Stimulated activated CD4-positive, alpha-beta T cell treated with anti-CD3 and anti-CD28 coated beads, Interleukin-1b, Interleukin-23, amount 100 ng/mL, for 24 hours (primary cell): ENCODE measurements around the gene SLN.

Experiments
- DNase-seq, 4 experiments: peaks; one replicate each; pipeline ENCODE4 v3.0.0-alpha.2; 2020; ENCODE audit warnings: low read depth in 4 of 4, low spot score in 1 of 4

Gene SLN

DNA sequence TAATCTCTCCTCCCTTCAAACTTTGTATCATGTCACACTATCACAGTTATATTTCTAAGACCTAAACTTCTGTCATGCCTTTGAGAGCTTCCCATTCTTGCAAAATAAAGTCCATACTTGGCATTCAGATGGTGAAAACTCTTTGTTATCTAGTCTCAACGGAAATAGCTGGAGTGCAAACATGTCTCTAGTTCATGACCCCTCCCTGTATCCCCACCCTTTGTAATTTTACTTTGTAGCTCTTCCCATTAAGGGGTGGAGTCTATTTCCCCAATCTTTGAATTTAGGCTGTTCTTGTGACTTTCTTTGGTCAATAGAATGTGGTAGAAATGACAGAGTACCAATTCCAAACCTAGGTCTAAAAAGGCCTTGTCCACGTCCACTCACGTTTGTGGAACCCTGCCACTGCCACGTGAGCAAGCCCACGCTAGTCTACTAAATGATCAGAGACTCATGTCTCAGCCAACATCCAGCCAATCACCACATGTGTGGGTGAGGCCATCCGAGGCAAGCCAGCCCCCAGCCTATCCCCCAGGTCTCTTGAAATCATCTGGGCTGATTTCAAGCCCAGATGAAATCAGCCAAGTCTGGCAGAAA lies 23.4 kb downstream of the SLN start:
- no peak for DNase-seq

DNA sequence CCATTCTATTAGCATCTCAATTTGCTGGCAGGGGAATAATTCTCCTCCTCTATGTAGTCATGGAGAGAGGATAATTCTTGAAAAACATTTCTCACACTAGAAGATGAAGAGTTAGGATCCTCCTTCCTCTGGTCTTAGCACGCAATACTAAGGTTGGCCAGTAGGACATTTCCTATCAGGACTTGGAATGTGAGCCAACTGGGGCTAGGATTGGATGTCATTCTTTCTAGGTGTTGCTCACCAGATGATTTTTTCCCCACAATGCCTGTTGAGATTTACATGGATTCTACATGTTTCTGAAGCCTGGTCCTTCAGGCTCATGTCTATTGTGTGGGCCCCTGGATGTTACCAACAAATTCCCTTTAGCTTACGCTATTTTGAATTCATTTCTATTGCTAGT lies 28.0 kb downstream of the SLN start:
- no peak for DNase-seq

DNA sequence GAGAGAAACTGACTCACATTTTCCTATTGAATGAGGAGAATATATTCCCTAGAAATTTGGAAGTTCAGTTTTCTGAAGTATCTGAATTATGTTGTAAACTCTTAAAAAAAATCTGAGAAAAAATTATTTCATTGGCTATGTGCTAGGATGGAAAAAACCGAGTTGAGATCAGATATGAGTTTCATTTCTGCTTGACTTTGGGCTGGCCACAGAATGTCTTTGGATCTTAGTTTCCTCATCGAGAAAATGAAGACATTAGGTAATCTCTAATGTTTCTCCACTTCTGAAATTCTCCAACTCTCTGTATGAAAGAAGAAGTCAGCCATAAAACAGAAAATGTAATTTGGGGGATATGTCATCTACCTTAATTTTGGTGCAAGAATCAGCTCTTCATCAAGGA lies 28.8 kb downstream of the SLN start:
- DNase-seq = no peak

DNA sequence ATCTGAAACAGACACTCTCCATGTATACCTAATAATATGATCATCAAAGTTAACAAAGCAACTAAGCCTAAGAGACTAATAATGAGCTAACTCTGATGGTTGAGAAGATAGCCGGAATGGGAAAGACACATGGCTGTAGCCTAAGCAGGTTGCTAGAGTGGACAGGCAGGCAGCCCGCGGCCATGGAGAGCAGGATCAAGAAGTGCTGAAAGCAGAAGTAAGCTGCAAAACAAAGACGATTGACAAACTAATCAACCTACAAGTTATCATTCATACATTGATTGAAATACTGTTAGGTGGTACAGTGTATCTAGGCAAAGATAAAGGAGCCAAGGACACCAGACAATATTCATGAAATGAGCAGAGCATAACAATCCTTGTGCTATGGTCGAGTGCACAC lies 29.3 kb downstream of the SLN start:
- no peak for DNase-seq

DNA sequence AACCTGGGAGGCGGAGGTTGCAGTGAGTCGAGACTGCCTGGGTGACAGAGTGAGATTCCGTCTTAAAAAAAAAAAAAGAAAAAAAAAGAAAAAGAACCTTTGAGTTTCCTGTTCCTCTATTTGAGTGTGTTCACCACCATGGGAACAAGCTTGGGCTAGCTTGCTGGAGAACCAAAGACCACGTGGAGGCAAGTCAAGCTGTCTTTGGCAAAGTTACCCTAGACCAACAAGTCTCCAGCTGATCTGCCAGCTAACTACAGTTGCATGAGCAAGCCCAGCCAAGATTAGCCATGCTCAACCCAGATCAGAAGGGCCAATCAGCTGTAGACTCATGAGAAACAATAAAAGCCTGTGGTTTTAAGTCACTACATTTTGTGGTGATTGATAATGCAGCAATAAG lies 29.7 kb downstream of the SLN start:
- no peak for DNase-seq

DNA sequence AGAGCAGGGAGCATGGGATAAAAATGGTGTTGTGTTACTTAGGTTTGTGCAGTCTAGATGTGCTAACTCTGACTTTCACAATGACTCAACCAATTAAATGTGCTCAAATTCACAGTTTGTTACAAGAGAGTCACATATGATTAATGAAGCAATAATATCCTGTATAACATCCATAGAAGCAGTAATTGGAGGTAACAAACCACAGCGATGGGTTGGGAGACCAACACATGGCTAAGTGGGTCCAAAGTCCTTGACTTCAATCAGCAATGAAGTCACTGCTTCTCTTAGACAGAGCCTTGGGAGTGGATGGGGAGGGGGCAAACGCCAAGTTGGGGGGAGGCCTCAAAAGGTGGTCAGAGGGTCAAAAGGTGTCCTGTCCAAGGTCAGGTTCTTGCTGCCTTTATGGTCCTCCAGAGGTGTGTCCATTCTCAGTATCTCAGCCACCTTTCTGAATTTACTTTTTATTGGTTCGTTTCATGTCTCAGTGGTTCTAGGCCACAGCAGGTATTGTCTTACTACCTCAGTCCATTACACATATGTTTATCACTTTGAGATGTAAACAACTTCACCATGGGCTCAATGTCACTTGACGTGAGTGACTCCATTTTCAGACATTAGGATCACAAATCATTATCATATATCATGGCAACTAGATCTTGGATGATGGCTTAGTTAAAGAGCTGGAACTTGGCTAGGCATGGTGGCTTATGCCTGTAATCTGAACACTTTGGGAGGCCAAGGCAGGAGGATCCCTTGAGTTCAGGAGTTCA lies 32.4 kb downstream of the SLN start:
- no peak for DNase-seq

DNA sequence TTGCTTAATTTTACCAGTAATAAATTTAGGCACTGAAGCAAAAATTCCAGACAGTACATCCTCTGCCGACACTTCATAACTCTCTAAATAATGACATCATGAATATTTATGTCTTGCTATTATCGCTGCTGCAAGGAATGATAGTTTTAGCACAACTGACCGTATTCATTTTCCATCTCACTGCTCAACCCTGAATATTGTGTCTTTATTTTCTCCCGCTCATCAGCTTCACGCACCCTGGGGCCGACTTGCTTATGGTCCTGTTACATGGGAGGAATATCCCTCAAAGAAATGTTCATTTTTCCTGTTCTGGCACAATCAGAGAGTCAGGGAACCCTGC lies 33.3 kb downstream of the SLN start:
- DNase-seq = no peak

DNA sequence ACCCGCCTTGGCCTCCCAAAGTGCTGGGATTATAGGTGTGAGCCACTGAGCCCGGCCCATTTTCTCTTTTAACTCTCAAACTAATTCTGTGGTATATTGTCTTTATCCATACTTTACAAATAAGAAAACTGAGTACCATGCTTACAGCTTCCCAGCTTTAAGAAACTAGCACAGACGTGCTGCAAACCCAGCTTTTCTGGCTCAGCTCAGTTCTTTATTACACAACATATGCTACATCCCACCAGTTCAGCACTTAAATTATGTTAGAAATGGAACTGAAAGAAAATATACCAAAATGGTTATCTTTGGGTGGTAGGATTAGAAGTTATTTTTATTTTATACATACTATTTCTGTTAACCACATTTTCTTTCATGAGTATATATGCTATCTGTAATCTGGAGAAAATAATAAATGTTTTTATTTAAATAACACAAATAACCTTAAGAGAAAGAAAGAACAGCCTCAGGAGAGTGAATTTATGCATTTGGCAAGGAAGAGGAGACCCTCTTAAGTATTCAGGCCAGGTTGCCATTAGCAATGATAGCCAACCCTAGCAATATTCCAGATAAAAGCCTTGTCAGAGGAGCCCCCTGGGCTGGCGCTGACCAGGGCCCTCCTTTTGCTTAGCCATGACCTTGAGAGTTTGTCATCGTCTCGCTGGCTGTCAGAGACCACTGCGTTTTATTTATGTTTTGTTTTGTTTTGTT lies 33.8 kb downstream of the SLN start:
- no peak for DNase-seq

DNA sequence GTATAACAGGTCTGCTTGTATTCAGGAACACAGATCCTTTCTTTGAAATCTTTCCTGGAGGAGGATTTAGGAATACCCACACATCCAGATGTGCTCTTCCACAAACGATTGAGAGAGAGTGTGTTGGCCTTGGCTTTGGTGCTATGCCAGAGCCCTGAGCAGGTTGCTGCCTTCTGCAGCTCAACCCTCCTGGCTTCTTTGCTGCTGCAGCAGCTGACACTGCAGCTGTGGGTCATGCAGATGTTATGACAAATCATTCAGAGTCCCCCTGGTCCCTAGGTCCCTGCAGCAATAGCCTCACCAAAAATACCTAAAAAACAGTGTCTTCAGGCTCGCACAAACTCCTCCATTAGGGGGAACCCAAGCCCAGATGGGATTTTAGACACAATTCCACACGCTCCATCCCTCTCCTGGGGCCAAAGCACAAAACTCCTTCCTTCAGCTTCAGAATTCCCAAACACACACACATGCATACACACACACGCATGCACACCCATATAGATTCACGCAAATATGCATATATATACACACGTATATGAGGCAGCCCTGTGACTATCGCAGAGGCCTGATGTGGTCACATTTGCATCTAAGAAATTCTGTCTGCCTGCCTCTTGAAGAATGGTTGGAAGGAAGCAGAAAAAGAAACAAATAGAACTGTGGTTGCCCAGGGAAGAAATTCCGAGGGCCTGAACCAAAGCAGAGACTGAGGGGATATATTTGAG lies 35.4 kb downstream of the SLN start:
- DNase-seq = no peak

DNA sequence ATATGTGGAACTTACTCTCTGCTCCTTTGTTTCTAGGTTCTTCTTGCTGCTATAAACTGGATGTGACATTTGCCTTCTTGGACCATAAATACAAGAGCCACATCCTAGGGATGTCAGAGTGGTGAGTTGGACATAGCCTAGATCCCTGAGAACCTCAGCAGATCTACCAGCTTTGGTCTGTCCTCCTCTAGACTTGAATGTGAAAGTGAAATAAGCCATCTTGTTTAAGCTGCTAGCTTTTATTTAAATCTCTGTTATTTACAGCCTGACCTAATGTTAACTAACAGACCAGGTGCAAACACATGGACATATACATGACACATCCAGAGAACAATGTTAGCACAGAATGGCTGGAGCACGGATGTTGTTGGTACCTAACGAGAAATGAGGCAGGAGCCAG lies 36.0 kb downstream of the SLN start:
- no peak for DNase-seq

DNA sequence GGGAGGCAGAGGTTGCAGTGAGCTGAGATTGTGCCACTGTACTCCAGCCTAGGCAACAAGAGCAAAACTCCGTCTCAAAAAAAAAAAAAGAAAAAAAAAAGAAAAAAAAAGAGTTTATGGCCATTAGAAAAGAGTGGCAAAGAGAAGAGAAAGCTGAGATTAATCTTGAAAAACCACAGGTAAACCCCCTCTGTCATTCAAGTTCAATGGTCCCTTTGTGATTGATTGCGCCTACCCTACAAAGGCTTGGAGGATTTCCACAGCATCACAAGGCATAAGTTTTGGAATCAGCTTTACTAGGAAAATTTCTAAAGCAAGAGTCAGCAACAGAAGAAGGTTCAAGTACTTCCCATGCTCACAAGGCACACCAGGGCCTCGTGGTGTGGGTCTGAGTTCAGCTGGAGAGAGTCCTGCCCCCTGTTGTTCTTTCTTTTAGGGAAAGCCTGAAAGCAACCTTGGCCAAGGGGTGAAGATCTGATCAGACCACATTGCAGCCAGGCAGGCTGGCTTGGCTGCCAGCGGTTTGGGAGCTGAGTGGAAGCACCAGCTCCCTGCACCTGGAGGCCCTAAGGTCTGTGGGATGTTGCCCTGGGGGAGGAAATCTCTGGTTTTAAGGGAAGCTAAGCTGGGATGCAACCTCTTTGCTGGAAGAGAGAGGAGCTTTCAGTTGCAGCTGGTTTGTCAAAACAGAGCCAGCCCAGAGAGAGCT lies 41.8 kb downstream of the SLN start:
- no peak for DNase-seq

DNA sequence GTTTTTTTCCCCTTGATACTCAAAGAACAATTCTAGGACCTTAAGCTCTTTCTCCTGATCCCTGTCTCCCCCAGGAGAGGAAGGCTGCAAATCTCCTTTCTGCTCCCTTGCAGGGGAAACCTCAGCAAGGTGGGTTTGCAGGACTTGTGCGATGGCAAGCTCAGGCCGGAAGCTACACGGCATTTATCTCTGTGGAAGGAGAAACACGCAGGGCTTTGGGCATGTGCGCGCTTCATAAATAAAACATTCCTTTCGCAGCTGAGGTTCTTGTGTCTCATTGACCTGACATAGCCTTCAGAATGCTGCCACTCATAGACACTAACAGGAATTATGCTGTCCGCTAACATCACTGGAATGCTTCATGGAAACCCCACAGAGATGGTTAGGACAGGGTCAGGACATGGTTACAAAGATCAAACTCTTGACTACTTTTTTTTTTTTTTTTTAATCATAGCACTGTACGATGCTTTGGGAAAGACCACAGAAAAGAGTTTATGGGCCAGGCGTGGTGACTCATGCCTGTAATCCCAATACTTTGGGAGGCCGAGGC lies 42.6 kb downstream of the SLN start:
- no peak for DNase-seq

DNA sequence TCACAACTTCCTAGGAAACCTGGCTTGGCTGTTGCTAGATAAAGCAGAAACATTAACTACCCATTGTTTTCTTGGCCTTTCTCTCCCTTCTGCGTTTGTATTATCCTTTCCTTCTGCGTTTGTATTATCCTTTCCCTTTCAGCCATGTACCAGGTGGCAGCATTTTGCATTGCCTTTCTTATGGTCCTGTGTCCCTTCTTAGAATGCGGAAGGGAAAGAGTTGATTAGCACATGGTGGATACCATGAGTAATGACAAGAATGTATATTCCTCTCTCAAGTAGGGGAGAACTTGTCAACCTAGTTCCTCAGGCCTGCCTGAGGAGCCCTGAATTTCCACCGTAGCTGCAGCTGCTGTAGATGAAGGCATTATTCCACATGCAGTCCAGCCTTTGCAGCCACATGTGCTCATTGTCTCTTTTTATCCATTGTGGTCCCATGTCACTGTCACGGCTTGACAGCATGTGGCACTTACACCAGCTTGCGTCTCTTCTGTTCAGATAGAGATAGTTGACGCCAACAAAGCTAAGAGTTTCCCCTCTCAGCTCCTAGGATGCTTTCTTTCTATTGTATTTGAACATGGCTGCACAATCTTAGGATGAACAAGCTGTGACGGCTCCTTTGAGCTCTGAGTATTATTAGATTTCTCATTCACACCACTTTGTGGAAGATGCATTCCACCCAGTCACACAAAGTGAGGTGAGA lies 44.8 kb downstream of the SLN start:
- no peak for DNase-seq

DNA sequence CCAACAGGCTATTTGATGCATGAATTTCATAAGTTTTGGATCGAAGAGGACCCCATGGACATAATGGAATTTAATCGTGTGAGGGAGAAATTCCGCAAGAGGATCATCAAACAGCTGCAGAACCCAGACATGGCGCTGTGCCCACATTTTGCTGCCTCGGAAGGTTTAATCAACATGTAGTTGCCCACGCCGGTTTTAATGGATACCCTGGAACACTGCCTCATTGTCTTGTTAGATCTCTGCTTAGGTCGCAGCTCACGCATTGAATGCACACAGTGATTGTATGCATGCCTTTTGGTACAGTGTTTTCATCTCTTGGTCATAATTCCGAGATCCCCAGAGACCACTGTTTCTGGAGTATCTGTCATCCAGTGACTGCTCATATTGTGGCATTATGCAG lies 46.8 kb downstream of the SLN start:
- DNase-seq = no peak

DNA sequence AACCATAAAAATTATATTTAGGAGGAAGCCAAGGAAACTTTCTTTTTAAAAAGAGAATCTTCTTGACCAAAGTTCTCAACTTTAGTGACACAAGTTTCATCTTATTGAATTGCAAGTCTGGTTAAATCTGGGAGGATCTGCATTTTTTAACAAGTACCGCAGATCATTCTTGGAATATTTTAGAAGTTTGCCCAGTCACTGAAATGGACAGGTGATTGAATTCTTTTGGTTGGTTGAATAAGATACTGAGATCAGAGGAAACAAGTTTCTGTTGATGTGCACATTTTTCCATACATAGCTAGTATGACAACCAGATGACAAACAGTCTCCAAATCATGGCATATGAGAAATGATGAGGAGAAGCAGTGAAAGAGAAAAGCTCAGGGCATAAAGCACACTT lies 50.2 kb downstream of the SLN start:
- DNase-seq = no peak

DNA sequence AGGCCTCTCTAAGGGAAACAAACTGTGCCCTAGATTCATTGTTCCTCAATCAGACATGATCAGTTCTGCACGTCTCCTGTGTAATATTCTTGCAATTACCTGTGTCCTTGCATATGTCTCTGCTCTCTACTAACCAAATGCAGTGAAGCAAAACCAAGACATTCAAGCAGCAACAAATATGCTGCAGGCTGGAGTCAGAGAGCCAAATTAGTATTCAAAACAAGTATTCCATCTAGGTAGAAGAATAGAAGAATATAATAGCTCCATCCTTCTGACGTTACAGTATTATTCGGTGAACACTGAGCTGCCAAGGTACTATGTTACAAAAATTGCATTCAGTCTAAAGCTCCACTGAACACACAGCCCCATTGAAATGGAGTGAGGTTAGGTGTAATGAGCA lies 51.8 kb downstream of the SLN start:
- DNase-seq = no peak

DNA sequence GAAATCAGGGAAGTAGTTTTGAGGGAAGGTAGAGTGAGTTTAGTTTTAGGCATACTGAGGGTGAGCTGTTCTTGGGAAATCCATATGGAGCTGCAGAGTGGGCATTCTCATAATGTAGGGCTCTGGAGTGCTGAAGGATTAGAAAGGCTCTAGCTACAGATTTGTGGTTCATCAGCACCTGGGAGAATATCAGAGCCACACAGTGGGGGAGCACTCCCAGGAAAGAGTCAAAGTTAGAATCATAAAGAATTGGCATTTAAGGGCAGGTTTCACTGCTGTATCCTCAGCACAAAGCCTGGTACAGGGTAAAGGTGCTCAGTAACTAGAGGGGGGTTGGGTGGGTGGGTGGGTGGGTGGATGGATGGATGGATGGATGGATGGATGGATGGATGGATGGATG lies 52.5 kb downstream of the SLN start:
- no peak for DNase-seq
